IPS-15b (cell line): ENCODE measurements around the gene PIGR.

Source experiments
- H3K27me3 ChIP-seq: one replicate; pipeline ENCODE4 v1.6.1; 2013; ENCODE audit warnings: low read length; ENCODE audit not compliant: control insufficient read depth, insufficient read depth
- H3K36me3 ChIP-seq: one replicate; pipeline ENCODE4 v1.6.1; 2013; ENCODE audit warnings: low read length; ENCODE audit not compliant: control insufficient read depth, insufficient read depth
- H3K4me1 ChIP-seq: one replicate; pipeline ENCODE4 v1.6.1; 2013; ENCODE audit warnings: mild to moderate bottlenecking, low read length; ENCODE audit not compliant: control insufficient read depth, insufficient read depth
- H3K4me3 ChIP-seq: one replicate; pipeline ENCODE4 v1.5.1; 2013; ENCODE audit warnings: low read depth, low read length
- H3K9ac ChIP-seq: one replicate; pipeline ENCODE4 v1.6.1; 2013; ENCODE audit warnings: low read depth, mild to moderate bottlenecking, low read length
- H3K9me3 ChIP-seq: one replicate; pipeline ENCODE4 v1.6.1; 2013; ENCODE audit warnings: mild to moderate bottlenecking, low read length; ENCODE audit not compliant: control insufficient read depth, insufficient read depth

Gene PIGR

GRCh38 chr1:206957639-206958038, 11.4 kb upstream of the PIGR start:
- Histone ChIP-seq H3K9ac (no peak overlapping the region), H3K27me3 (no peaks in the 10 kb centered on the region), H3K4me3 (no peak overlapping the region), H3K9me3 (no peaks in the 10 kb centered on the region), H3K4me1 (no peaks in the 10 kb centered on the region), H3K36me3 (no peaks in the 10 kb centered on the region)

- Histone ChIP-seq H3K4me1 (no peaks in the 10 kb centered on the region), H3K9me3 (no peaks in the 10 kb centered on the region), H3K27me3 (no peaks in the 10 kb centered on the region), H3K36me3 (no peaks in the 10 kb centered on the region), H3K4me3 (no peak overlapping the region), H3K9ac (no peak overlapping the region)
Measured at GRCh38 chr1:206955476-206956451, 9.5 kb upstream of the PIGR start.

- no peaks in the 10 kb centered on the region for H3K9me3 ChIP-seq
- H3K36me3 ChIP-seq, result no peaks in the 10 kb centered on the region
- no peak overlapping the region for H3K4me3 ChIP-seq
- H3K4me1 ChIP-seq, result no peaks in the 10 kb centered on the region
- H3K9ac ChIP-seq, result no peak overlapping the region
- H3K27me3 ChIP-seq, result no peaks in the 10 kb centered on the region
Measured at GRCh38 chr1:206954459-206955342, 8.4 kb upstream of the PIGR start.

GRCh38 chr1:206953626-206954025, 7.4 kb upstream of the PIGR start:
- no peaks in the 10 kb centered on the region for H3K27me3 ChIP-seq
- H3K4me3 ChIP-seq, result no peak overlapping the region
- H3K9me3 ChIP-seq, result no peaks in the 10 kb centered on the region
- H3K36me3 ChIP-seq, result no peaks in the 10 kb centered on the region
- no peaks in the 10 kb centered on the region for H3K4me1 ChIP-seq
- H3K9ac ChIP-seq, result no peak overlapping the region

GRCh38 chr1:206953126-206953525, 6.9 kb upstream of the PIGR start:
- Histone ChIP-seq H3K27me3 (no peaks in the 10 kb centered on the region), H3K4me1 (no peaks in the 10 kb centered on the region), H3K4me3 (no peak overlapping the region), H3K9ac (no peak overlapping the region), H3K36me3 (no peaks in the 10 kb centered on the region), H3K9me3 (no peaks in the 10 kb centered on the region)

- Histone ChIP-seq H3K4me3 (no peak overlapping the region), H3K4me1 (no peaks in the 10 kb centered on the region), H3K9ac (no peak overlapping the region), H3K27me3 (no peaks in the 10 kb centered on the region), H3K36me3 (no peaks in the 10 kb centered on the region), H3K9me3 (no peaks in the 10 kb centered on the region)
Measured at GRCh38 chr1:206952171-206952570, 5.9 kb upstream of the PIGR start.

- Histone ChIP-seq H3K4me1 (no peaks in the 10 kb centered on the region), H3K27me3 (no peaks in the 10 kb centered on the region), H3K36me3 (no peaks in the 10 kb centered on the region), H3K9me3 (no peaks in the 10 kb centered on the region), H3K9ac (no peak overlapping the region), H3K4me3 (no peak overlapping the region)
Measured at GRCh38 chr1:206951318-206952100, 5.2 kb upstream of the PIGR start.

GRCh38 chr1:206949641-206950040, 3.4 kb upstream of the PIGR start:
- H3K36me3 ChIP-seq, result no peaks in the 10 kb centered on the region
- no peak overlapping the region for H3K9ac ChIP-seq
- H3K4me1 ChIP-seq, result no peaks in the 10 kb centered on the region
- no peaks in the 10 kb centered on the region for H3K27me3 ChIP-seq
- no peaks in the 10 kb centered on the region for H3K9me3 ChIP-seq
- H3K4me3 ChIP-seq, result no peak overlapping the region

GRCh38 chr1:206949208-206949607, 2.9 kb upstream of the PIGR start:
- Histone ChIP-seq H3K9me3 (no peaks in the 10 kb centered on the region), H3K9ac (no peak overlapping the region), H3K27me3 (no peaks in the 10 kb centered on the region), H3K36me3 (no peaks in the 10 kb centered on the region), H3K4me3 (no peak overlapping the region), H3K4me1 (no peaks in the 10 kb centered on the region)

- Histone ChIP-seq H3K4me1 (no peaks in the 10 kb centered on the region), H3K4me3 (no peak overlapping the region), H3K27me3 (peaks cover 2% of the 10 kb centered on the region), H3K9ac (no peak overlapping the region), H3K36me3 (no peaks in the 10 kb centered on the region), H3K9me3 (no peaks in the 10 kb centered on the region)
Measured at GRCh38 chr1:206947255-206947654, 989 bp upstream of the PIGR start.

- Histone ChIP-seq H3K4me3 (no peak overlapping the region), H3K9me3 (no peaks in the 10 kb centered on the region), H3K36me3 (no peaks in the 10 kb centered on the region), H3K9ac (no peak overlapping the region), H3K4me1 (no peaks in the 10 kb centered on the region), H3K27me3 (peaks cover 2% of the 10 kb centered on the region)
Measured at GRCh38 chr1:206945779-206946178, 487 bp downstream of the PIGR start.
